Measurements from ENCODE around the gene EIF2AK3. TPM values are rescaled to one million over a fixed set of nuclear protein-coding genes. Genes with fewer than 3 reads are reported as not detected.

Gene EIF2AK3
- total RNA-seq, 1 donor from 2014 or later = 16.6 TPM

GRCh38 chr2:88530081-88530480 is 97.2 kb downstream of the EIF2AK3 start:
- Mint-ChIP-seq H3K4me1 (ENCODE audit: unreplicated experiment) (no peaks in the 10 kb centered on the region), H3K4me3 (ENCODE audit: unreplicated experiment) (no peak overlapping the region), H3K9me3 (ENCODE audit: unreplicated experiment) (no peaks in the 10 kb centered on the region), H3K27me3 (ENCODE audit: unreplicated experiment) (peaks cover 2% of the 10 kb centered on the region), H3K36me3 (ENCODE audit: unreplicated experiment) (no peaks in the 10 kb centered on the region), H3K27ac (ENCODE audit: unreplicated experiment) (no peak overlapping the region)
- DNase-seq (ENCODE audit: extremely low spot score, unreplicated experiment) = no peak
- TF ChIP-seq, protein P1, sequence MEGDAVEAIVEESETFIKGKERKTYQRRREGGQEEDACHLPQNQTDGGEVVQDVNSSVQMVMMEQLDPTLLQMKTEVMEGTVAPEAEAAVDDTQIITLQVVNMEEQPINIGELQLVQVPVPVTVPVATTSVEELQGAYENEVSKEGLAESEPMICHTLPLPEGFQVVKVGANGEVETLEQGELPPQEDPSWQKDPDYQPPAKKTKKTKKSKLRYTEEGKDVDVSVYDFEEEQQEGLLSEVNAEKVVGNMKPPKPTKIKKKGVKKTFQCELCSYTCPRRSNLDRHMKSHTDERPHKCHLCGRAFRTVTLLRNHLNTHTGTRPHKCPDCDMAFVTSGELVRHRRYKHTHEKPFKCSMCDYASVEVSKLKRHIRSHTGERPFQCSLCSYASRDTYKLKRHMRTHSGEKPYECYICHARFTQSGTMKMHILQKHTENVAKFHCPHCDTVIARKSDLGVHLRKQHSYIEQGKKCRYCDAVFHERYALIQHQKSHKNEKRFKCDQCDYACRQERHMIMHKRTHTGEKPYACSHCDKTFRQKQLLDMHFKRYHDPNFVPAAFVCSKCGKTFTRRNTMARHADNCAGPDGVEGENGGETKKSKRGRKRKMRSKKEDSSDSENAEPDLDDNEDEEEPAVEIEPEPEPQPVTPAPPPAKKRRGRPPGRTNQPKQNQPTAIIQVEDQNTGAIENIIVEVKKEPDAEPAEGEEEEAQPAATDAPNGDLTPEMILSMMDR (IDR thresholded peaks at IDR 0.05) = no peak

- Mint-ChIP-seq H3K36me3 (ENCODE audit: unreplicated experiment) (no peaks in the 10 kb centered on the region), H3K27ac (ENCODE audit: unreplicated experiment) (no peak overlapping the region), H3K9me3 (ENCODE audit: unreplicated experiment) (no peaks in the 10 kb centered on the region), H3K27me3 (ENCODE audit: unreplicated experiment) (peaks cover 15% of the 10 kb centered on the region), H3K4me3 (ENCODE audit: unreplicated experiment) (no peak overlapping the region), H3K4me1 (ENCODE audit: unreplicated experiment) (no peaks in the 10 kb centered on the region)
- DNase-seq (ENCODE audit: extremely low spot score, unreplicated experiment) = no peak
- TF ChIP-seq, protein P1 (IDR thresholded peaks at IDR 0.05) = no peak
These were observed 105.7 kb downstream of the EIF2AK3 start for GRCh38 chr2:88521445-88522073.

DNA sequence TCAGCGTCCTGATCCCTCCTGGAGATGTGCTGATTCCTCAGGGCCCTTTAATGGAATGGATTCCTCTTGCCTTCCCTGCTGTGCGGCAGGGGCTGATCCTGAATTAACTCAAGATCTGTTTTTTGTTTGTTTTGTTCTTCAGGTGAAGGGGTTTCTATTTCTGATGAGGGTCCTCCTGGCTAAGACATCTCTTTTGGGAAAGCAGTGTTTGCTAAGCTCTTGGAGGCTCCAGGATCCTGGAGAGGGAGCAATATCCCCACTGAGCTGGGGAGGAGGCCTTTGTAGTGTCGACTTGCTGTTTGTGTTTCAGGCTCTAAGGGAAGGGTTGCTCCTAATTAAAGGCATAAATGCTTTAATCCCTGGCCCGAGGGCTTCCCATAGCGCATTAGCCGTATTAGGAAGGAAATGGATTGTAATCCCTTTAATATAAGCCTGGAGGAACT is 109.5 kb downstream of the EIF2AK3 start:
- Mint-ChIP-seq H3K36me3 (ENCODE audit: unreplicated experiment) (no peaks in the 10 kb centered on the region), H3K4me3 (ENCODE audit: unreplicated experiment) (no peak overlapping the region), H3K27ac (ENCODE audit: unreplicated experiment) (no peak overlapping the region), H3K27me3 (ENCODE audit: unreplicated experiment) (peaks cover 18% of the 10 kb centered on the region), H3K9me3 (ENCODE audit: unreplicated experiment) (no peaks in the 10 kb centered on the region), H3K4me1 (ENCODE audit: unreplicated experiment) (no peaks in the 10 kb centered on the region)
- DNase-seq (ENCODE audit: extremely low spot score, unreplicated experiment) = no peak
- TF ChIP-seq, protein P1 (IDR thresholded peaks at IDR 0.05) = no peak

Other genes starting within 250 kb of the EIF2AK3 start
- not detected in 2 replicates for gene FOXI3, start 174.8 kb downstream of the EIF2AK3 start, total RNA-seq
- gene RPIA, start 64.2 kb upstream of the EIF2AK3 start, total RNA-seq = 15.0 and 16.7 TPM in 2 replicates

All from osteocyte (in vitro differentiated cells).